DND-41 (cell line): Measurements from ENCODE around the gene SRCAP.

ENCODE experiments used
- CTCF ChIP-seq: IDR thresholded peaks from 2 replicates; pipeline ENCODE4 v1.5.1; 2012; ENCODE audit warnings: borderline replicate concordance, low read length, moderate library complexity, mild to moderate bottlenecking; ENCODE audit not compliant: poor library complexity, severe bottlenecking; ENCODE audit errors: extremely low read depth
- EZH2 ChIP-seq: IDR thresholded peaks from 3 replicates; pipeline ENCODE4 v1.6.1; 2012; ENCODE audit warnings: borderline replicate concordance, low read depth, mild to moderate bottlenecking, moderate library complexity, low read length, inconsistent platforms; ENCODE audit not compliant: severe bottlenecking

GRCh38 chr16:30756781-30757100 lies 57.8 kb downstream of the SRCAP start:
- TF ChIP-seq CTCF (no peak), EZH2 (no peak)
